Fibroblast of skin of right biceps (primary cell): ENCODE results near the gene VAV2.
"Not testable (repeated sequence)": the region's sequence is repeated elsewhere in the genome, so short reads cannot be mapped to it uniquely, and the experiment has no call there.

ENCODE experiments used
- DNase-seq: peaks from one replicate; pipeline ENCODE4 v3.0.0-alpha.2; 2013

VAV2 gene

DNA sequence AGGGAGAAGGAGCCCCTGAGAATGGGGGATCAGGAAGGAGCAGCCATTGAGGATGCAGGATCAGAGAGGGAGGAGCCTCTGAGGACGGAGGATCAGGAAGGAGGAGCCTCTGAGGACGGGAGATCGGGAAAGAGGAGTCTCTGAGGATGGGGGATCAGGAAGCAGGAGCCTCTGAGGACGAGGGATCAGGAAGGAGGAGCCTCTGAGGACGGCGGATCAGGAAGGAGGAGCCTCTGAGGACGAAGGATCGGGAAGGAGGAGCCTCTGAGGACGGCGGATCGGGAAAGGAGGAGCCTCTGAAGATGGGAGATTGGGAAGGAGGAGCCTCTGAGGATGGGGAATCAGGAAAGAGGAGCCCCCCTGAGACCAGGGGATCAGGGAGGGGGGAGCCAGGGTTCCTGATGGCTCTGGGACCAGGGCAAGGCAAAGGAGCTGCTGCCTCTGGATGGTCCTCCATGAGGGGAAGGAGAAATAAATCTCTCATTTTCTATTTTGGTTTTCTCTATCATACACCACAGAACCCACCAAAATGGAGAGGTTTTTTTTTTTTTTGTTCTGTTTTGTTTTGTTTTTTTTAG lies 231.3 kb downstream of the VAV2 start:
- DNase-seq, result no peak

DNA sequence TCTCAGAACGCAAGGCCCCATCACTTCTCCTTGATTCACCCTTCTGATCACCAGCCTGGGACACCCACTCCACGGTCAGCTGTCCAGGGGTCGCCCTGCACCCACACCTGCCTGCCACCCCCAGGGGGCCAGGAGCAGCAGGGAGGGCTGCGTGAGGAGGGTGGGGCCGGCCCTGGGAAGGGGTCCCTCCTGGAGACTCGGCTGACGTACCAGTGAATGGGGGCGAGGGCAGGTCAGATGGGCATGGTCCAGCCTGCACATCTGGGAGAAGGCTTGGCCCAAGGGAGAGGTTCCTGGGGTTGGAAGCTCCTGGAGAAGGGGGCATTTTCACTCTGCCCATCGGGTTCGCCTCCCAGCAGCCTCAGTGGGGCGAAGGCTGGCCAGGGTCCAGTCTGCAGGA lies 232.2 kb downstream of the VAV2 start:
- DNase-seq, result no peak

DNA sequence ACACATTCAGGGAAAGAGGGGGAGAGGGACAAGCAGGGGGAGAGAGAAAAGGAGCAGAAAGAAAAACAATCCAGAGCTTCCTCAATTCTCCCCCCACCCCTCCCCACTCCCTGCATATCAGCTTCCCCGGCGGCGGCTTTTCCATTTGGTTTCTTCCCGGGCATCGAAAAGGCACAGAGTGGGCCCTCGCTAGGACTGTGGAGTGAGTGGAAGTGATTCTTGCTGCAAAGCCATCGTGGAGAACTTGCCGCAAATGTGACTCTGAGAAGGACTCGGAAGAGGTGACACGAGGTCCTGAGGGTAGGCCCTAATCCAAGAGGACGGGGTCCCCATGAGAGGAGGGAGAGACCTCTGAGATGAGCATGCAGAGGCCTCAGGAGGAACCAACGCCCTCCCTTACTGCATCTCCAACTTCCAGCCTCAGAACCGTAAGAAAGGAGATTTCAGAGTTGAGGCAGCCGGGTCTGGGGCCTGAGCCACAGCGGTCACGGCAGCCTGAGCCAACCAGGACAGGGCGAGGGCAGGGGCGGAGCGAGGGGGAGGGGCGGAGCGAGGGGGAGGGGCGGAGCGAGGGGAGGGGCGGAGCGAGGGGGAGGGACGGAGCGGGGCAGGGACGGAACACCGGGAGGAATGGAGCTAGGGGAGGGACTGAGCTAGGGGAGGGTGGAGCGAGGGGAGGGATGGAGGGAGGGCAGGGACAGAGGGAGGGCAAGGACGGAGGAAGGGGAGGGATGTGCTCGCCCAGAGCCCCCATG lies 232.8 kb downstream of the VAV2 start:
- DNase-seq, result no peak

DNA sequence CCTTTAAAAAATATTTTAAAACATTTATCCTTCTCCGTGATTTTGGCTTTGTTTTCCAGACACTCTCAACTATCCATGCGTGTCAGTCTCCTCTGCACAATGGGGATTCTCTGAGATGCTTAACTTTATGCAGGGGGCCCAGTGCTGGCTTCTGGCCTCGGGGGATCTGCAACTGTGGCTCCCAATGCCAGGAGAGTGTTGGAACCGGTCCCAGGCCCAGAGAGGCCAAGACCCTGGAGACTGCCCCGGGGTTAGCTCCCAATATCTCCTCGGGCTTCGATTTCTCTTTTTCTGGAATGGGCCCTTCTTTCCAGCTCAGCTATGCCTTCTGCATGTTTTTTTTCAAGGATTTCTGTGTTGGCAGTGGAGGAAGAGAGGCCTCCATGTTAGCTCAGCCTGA lies 233.9 kb downstream of the VAV2 start:
- no peak for DNase-seq

DNA sequence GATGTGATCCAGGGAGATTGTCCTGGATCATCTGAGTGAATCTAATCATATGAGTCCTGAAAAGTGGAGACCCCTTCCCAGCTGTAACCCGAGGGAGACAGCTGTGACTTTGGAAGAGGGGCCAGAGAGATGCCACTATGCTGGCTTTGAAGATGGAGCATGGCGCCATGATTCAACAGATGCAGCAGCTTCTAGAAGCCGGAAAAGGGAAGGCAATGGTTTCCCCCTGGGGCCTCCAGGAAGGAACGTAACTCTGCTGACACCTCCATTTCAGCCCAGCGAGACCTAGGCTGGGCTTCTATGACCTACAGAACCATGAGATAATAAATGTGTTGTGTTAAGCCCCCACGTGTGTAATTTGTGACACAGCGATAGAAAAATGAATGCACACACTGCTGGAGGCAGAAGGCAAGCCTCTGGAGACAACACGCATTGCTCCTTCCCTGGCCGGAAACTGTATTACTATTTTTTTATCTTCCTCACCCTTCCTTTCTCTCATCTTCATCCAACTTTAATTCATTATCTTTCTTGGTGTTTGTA lies 237.4 kb downstream of the VAV2 start:
- DNase-seq, result no peak

DNA sequence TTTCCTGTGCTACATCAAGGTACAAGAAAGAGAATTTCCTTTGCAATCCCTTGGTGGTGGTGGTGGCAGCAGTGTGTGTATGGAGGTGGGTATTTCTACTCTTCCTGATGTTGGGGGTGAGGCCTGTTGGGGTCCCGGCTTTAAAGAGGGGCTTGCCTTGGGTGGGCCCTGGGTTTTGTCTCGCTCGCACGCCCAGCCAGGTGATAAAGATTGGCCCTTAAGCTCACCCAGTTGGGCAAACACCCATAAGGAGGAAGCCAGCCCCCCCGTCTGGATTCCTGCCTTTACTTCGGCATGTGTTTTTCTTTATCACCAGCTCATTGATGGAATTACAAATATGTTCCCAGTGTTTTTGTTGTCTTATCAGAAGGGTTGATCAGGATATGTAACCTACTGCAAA lies 237.9 kb downstream of the VAV2 start:
- no peak for DNase-seq

DNA sequence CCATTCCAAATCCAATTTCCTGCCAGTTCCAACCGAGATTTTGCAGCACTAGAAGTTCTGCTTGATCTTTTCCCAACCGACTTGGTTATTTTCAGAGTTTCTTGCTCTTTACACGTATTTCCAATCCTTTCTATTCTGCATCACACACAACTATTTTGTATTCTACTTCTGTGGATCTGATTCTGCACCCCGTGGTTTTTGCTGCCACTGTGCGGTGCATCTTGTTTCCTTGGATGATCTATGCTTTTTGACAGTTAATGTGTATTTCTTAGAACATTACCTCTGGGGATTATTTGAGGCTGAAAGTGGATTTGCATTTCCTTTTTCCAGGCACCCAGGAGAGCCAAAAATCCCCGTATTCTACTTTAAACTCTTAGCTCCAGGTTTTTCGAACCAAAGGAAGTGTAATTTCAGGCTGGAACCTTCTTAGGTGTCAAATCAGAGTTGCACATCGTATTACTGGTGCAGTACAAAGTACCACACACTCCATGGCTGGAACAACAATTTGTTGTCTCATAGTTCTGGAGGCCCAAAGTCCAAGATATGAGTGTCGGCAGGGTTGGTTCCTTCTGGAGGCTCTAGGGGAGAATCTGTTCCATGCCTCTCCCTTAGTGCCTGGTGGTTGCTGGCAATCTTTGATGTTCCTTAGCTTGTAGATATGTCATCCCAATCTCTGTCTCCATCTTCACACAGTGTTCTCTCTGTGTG lies 239.2 kb downstream of the VAV2 start:
- DNase-seq, result no peak

DNA sequence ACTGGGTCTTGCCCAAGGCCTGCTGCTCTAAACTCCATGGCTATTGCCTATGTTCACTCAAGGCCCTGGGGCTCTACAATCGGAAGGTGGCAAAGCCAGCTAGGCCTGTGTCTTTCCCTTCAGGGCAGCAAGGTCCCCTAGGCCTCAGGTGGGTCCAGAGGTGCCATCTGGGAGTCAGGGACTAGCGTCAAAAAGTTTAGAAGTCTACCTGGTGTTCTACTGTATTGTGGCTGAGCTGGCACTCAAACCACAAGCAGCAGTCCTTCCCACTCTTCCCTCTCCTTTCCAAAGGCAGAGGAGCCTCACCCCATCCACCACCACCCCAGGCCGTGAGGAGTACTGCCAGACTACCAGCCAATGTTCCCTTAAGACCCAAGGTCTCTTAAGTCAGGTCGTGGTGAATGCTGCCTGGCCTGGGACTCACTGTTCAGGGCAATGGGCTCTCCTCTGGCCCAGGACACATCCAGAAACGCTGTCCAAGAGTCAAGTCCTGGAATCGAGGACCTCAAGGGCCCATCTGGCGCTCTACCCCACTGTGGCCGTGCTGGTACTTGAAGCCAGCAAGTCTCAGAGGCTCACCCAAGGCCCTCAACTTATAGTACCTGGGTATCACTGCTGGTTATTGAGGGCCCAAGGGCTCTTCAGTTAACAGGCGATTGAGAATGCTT lies 241.0 kb downstream of the VAV2 start:
- DNase-seq, result no peak

DNA sequence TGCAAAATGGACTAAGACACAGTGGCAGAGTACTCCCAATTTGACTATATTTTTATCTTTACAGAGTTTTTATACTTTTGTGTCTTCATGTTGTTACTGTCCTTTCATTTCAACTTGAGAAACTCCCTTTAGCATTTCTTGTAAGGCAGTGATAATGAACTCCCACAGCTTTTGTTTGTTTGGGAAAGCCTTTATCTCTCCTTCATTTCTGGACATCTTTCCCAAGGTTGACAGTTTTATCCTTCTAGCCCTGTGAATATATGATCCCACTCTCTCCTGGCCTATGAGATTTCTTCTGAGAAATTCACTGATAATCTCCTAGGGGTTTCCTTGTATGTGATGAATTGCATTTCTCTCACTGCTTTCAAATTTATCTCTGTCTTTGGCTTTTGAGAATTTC lies 244.8 kb downstream of the VAV2 start:
- DNase-seq, result no peak

DNA sequence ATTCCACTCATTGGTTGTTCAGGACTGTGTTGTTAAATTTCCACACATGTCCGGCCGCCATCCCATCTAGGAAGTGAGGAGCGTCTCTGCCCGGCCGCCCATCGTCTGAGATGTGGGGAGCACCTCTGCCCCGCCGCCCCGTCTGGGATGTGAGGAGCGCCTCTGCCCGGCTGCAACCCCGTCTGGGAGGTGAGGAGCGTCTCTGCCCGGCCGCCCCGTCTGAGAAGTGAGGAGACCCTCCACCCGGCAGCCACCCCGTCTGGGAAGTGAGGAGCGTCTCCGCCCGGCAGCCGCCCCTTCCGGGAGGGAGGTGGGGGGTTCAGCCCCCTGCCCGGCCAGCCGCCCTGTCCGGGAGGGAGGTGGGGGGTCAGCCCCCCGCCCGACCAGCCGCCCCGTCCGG lies 247.6 kb downstream of the VAV2 start:
- DNase-seq, result not testable (repeated sequence)

DNA sequence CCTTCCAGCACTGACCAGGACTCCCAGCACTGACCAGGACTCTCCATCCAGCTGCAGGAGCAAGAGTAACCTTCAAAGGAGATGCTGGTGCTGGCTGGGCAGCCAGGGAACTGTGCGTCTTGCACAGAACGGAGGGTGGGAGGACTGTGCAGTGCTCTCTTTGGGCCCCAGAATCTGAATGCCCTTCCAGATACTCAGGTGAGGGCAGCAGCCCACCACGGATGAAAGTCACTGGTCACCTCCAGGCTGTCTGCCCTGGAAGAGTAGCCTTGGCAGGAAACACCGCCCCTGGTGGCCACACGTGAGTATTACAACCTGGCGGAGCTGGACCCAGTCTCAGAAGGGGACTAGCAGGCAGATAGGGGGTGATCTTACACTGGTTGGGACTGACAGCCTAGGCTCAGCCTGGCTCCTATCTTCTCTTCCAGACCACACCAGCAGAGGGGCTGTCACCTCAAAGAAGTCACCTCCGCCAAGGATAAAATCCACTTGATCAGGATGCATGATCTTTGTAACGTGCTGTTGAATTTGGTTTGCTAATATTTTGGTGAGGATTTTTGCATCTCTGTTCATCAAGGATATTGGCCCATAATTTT lies 249.2 kb downstream of the VAV2 start:
- peak; percentile 64 for DNase-seq

DNA sequence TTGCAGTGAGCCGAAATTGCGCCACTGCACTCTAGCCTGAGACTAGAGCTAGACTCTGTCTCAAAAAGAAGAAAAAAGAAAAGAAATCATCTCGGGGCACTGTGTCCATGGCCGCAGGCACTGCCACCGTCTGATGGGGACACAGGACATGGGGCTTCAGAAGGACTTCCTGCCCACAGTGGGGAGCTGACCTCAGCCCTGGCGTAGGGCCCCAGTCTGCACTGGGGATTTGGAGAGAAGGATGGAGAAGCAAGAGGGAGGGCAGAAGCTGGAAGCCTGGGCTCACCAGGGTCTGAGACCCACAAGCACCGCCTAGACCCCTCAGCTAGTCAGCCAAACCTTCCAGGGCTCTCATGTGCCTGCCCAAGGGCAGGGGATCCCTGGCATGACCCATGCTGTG lies 249.9 kb downstream of the VAV2 start:
- DNase-seq, result no peak

DNA sequence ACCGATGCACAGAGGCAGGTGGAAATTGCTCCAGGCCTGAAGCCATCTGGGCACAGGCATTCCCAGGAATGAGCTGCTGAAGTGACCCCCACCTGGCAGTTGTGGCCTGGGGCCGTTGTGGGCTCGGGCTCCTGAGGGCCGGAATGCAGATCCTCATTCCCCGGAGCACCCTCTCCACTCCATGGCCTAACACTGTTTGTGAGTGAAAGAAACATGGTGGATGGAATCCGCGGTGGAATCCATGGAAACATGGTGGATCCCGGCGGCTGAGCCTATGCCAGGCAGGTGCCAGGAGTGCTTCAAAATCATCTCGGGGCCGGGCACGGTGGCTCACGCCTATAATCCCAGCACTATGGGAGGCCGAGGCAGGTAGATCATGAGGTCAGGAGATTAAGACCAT lies 250.4 kb downstream of the VAV2 start:
- no peak for DNase-seq

DNA sequence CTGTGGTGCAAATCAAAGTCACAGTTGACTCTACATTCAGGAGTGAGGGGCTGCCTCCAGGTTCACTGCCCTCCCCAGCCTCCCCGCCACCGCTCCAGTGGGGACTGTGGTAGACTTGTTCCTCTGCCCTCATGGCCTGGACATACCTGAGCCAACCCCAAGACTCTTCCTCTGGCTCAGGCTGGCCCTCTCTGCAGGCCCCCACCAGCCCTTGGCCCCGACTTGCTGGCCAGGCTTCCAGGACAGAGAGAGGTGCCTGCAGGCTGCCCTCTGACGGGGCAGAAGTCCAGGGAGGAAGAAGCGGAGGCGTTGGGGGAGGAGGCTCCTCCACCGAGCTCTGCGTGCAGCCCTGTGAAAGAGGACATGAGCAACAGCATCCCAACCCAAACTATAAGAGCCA lies 251.2 kb downstream of the VAV2 start:
- DNase-seq, result no peak

DNA sequence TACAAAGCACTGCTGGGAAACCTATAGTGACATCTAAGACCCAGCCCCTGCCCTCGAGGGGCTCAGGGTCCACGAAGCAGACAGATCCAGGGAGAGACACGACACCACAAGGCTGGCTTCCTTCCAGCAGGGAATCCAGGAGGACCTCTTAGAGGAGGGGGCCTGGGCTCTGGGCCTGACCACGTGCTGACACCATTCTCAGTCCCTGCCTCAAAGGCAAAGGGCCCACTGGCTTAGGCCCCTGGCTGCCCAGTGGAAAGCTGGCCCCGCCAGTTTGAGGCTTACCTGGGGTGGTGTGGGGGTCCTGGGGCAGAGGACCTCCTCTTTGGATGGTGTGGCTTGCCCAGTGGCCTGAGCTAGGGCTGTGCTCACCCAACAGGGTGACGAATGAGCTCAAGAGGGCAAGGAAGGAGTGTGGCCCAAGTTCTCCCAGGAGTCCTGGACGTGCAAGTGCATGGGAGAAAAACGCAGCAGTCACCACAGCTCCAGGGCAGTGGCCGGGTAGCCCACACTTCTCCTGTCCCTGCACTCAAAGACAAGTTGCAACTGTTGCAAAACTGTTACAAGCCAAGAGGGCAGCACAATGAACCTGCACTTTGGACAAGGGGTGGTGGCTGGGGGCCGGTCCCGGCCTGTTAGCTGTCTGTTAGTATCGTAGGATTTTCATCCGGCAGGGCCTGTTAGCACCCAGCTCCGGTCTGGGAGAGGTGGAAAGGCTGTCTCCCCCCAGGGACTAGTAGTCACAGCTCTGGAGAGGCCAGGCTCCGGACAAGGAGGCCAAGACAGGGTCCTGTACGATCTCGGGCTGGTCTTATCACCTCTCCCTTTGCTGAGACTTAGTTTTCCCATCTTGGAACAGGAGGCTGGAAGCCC lies 252.5 kb downstream of the VAV2 start:
- no peak for DNase-seq

DNA sequence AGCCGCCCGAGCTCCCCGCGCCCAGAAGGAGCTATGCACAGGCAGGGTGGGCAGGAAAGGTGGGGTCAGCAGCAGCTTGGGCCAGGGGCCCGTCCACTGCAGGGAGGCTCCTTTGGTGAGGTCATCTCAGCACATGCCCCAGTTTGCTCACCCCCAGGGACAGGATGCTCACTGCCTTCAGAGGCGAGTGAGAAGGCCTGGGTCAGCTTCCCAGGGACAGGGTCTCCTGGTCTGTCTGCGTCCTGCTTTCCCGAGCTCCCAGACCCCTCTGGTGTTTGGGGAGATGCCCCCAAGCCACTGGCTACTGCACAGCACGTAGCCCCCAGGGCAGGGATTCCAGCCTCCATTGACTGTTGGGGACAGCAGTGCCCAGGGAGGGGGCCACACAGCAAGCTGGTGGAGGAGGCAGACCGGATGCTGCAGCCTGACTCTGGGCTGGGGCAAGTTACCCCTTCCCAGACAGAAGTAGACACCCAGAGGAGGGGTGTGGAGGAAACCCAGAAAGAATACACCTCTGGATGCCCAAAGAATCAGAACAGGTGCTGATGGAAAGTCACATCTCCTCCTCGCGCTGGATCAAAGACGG lies 253.4 kb downstream of the VAV2 start:
- DNase-seq, result no peak

DNA sequence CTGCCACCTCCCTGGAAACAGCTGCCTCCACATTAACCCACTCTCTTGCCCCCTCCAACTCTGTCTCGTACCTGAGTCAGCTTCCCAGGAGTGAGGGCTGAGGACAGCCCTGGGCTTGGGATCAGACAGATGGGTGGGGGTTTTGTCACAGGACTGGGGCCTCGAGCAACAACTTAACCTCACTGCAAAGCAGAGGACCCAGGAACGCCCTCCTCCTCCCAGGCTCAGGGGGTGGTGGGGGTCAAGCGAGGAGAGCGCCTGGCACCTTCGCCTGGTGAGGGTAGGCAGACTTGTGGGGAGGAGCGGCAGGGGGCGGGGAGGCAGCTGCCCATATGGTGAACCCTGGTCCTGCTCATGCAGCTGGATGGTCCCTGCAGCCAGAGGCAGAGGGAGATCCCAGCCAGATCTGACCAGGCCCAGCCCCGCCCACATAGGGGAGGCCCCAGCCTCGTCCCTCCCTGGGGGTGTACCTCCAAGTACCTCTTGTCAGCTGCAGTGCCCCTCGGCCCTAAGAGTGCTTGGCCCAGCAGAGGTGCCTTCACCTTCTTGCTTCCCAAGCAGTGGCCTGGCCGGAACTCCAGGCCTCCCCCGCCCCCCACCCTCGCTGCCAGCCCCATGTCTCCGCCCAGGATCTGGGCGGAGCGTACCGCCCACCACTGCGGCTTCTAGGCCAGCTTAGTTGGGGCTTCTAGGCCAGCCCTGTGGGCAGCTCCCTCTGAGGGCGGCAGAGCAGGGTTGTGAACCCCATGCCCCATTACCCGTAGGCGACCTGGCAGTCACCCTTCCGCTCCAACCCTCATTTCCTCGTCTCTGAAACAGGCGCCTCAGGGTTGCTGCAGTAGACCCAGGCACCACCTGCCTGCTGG lies 254.1 kb downstream of the VAV2 start, which contains the start of gene SARDH:
TSS of gene SARDH (minus strand) at position 579 of the 866 bp plus-strand sequence. CDS start 4,179 bp downstream, outside the sequence.
- DNase-seq, result peak; percentile 20

DNA sequence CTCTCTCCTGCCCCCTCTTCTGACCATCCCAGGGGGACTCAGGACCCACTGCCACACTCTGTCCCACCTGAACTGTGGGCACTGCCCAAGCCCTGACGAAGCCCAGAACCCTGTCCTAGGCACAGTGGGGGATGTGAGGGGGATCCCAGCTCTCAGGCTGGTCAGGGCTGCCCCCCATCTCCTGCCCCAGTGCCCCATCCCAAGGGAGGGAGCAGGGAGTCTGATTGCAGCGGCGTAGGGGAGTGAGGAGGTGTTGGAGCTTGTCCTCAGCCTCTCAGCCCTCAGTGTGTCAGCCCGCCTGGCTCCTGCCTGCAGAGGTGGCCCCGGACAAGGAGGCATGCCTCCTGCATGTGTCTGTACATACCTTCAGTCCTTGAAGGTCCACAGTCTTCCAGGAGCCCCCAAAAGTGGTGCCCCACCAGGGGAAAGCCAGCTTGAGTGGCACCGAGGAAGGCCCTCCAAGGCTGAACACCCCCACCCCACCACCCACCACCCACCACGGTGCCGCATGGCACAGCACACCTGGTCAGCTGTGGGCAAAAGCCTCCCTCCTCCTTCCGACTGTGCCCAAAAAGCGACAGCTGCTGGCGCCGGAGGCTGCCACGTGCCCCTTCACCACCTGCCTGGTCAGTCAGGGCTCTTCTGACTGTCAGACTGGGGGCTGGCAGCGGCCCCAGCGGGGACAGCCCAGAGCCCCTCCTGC lies 254.9 kb downstream of the VAV2 start:
- no peak for DNase-seq

DNA sequence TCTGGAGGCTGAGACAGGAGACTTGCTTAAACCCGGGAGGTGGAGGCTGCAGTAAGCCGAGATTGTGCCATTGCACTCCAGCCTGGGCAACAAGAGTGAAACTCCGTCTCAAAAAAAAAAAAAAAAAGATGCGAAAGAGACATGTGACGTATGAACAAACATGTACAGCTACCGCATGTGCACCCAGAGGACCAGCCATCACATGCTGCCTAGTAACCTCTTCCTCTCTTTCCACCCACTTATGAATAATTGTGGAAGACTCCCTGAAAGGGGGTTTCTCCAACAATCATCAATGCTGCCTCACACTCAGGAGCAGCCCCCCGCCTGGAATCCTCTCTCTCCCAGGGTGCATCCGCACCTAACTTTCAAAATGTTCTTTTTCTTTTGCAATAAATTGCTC lies 256.2 kb downstream of the VAV2 start:
- DNase-seq, result no peak

DNA sequence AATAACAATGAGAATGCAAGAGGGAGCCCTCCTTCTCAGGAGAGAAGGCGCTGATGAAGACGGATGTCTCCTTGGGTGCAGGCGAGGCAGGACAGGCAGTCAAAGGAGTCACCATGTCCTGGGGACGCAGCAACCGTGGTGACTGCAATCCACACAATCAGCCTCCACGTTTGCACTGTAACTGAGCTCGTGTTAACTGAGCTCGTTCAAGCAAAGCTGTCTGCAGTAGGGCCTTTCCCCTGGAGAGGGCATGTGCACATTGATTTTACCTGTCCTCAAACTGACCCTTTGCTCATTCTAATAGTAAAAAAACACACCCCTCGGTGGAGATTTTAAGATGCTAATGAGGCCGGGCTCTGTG lies 256.7 kb downstream of the VAV2 start:
- no peak for DNase-seq
